OCI-LY3 (cell line): ENCODE results near the gene BLOC1S1.

ENCODE experiments used
- H2AFZ ChIP-seq: fragments of 200-600, 300-600 bp; shearing (Covaris generic); 2 replicates; pipeline ENCODE4 v1.6.0; 2014; ENCODE audit warnings: antibody characterized with exemption, low read depth, low read length
- H3K27ac ChIP-seq: fragments of 200-600, 300-600 bp; sonication (generic); 2 replicates; pipeline ENCODE4 v1.5.1; 2014; ENCODE audit warnings: mild to moderate bottlenecking, low read length, moderate library complexity, mixed read lengths
- H3K27me3 ChIP-seq: fragments of 200-600, 300-600 bp; sonication (generic); 2 replicates; pipeline ENCODE4 v1.6.1; 2014; ENCODE audit warnings: low read depth, low read length, mixed read lengths
- H3K36me3 ChIP-seq: fragments of 200-600, 300-600 bp; sonication (generic); replicated peaks from 2 replicates; pipeline ENCODE3; 2014; ENCODE audit warnings: low read depth, low read length, mixed read lengths
- H3K4me1 ChIP-seq: fragments of 300-600, 200-600 bp; sonication (generic); 2 replicates; pipeline ENCODE4 v1.6.1; 2014; ENCODE audit warnings: low read length, mixed read lengths
- H3K4me2 ChIP-seq: fragments of 200-600, 300-600 bp; sonication (generic); 2 replicates; pipeline ENCODE4 v1.6.1; 2014; ENCODE audit warnings: low read length, mixed read lengths
- H3K4me3 ChIP-seq: fragments of 300-600, 200-600 bp; sonication (generic); 2 replicates; pipeline ENCODE4 v1.5.1; 2014; ENCODE audit warnings: antibody characterized with exemption, mild to moderate bottlenecking, low read length, moderate library complexity
- H3K79me2 ChIP-seq: fragments of 300-600, 200-600 bp; shearing (Covaris generic); 2 replicates; pipeline ENCODE4 v1.6.1; 2014; ENCODE audit warnings: mild to moderate bottlenecking, low read length, mixed read lengths
- H3K9ac ChIP-seq: fragments of 300-600, 200-600 bp; shearing (Covaris generic); 2 replicates; pipeline ENCODE4 v1.6.0; 2014; ENCODE audit warnings: mild to moderate bottlenecking, low read length, moderate library complexity
- H3K9me3 ChIP-seq: fragments of 200-600, 300-600 bp; shearing (Covaris generic); 2 replicates; pipeline ENCODE4 v1.6.1; 2014; ENCODE audit warnings: low read length, mixed read lengths; ENCODE audit not compliant: insufficient read depth
- H4K20me1 ChIP-seq: fragments of 200-600, 300-600 bp; sonication (generic); 2 replicates; pipeline ENCODE4 v1.6.1; 2016; ENCODE audit warnings: low read length, mixed read lengths; ENCODE audit not compliant: insufficient read depth
- CTCF ChIP-seq: fragments of 200-600, 300-600 bp; sonication (generic); IDR thresholded peaks from 2 replicates; pipeline ENCODE4 v1.5.1; 2014; ENCODE audit warnings: antibody characterized with exemption, low read length, low read depth
- EZH2phosphoT487 ChIP-seq: fragments of 200-600 bp; shearing (Covaris generic); IDR thresholded peaks from 2 replicates; pipeline ENCODE4 v1.6.1; 2018; ENCODE audit warnings: antibody characterized with exemption, mixed run types, low read depth

BLOC1S1 gene

GRCh38 chr12:55728939-55729818, 13.3 kb downstream of the BLOC1S1 start, which contains the start of gene CD63:
Gene CD63 (minus strand): TSS chr12:55729009. CDS start chr12:55728341, 668 bp downstream.
- peak within 1 kb of the TSS; percentile 87 for H3K4me3 ChIP-seq
- H3K79me2 ChIP-seq, result peaks cover 13% of the 10 kb centered on the region
- H3K4me1 ChIP-seq, result peaks cover 15% of the 10 kb centered on the region
- H3K27ac ChIP-seq, result peak within 1 kb of the TSS; percentile 24; the same call in 1 of the 2 replicates
- H3K36me3 ChIP-seq, result peaks cover 3% of the 10 kb centered on the region
- no peaks in the 10 kb centered on the region for H3K9me3 ChIP-seq
- peak within 1 kb of the TSS; percentile 88 for H3K9ac ChIP-seq
- TF ChIP-seq EZH2phosphoT487, result no peak
- no peak for TF ChIP-seq CTCF
- peak within 1 kb of the TSS; percentile 93 for H3K4me2 ChIP-seq
- H3K27me3 ChIP-seq, result no peaks in the 10 kb centered on the region
- no peaks in the 10 kb centered on the region for H4K20me1 ChIP-seq
- peak within 1 kb of the TSS; percentile 56 for H2AFZ ChIP-seq

- no peak overlapping the region; the same call in 1 of the 2 replicates for H2AFZ ChIP-seq
- no peaks in the 10 kb centered on the region for H4K20me1 ChIP-seq
- H3K79me2 ChIP-seq, result peaks cover 13% of the 10 kb centered on the region
- TF ChIP-seq EZH2phosphoT487, result no peak
- peak; percentile 7; the same call in 1 of the 2 replicates for TF ChIP-seq CTCF
- peak overlapping the region; percentile 93 for H3K4me2 ChIP-seq
- H3K9ac ChIP-seq, result peak overlapping the region; percentile 88
- H3K36me3 ChIP-seq, result no peaks in the 10 kb centered on the region
- H3K4me1 ChIP-seq, result peaks cover 15% of the 10 kb centered on the region
- H3K9me3 ChIP-seq, result no peaks in the 10 kb centered on the region
- H3K4me3 ChIP-seq, result peak overlapping the region; percentile 87
- H3K27ac ChIP-seq, result no peak overlapping the region
- H3K27me3 ChIP-seq, result no peaks in the 10 kb centered on the region
Observed at GRCh38 chr12:55729819-55730818, 14.3 kb downstream of the BLOC1S1 start.

- Histone ChIP-seq H3K79me2 (peaks cover 10% of the 10 kb centered on the region), H3K36me3 (no peaks in the 10 kb centered on the region), H3K27me3 (no peaks in the 10 kb centered on the region), H3K4me2 (no peak overlapping the region), H3K9me3 (no peaks in the 10 kb centered on the region), H4K20me1 (no peaks in the 10 kb centered on the region), H2AFZ (no peak overlapping the region), H3K9ac (no peak overlapping the region), H3K4me3 (no peak overlapping the region), H3K27ac (no peak overlapping the region), H3K4me1 (peaks cover 14% of the 10 kb centered on the region)
- TF ChIP-seq EZH2phosphoT487, result no peak
- no peak for TF ChIP-seq CTCF
Observed at GRCh38 chr12:55732288-55732687, 16.4 kb downstream of the BLOC1S1 start.
